Activated B cell treated with CpG ODN at 0.5 μM for 24 hours (primary cell): Measurements from ENCODE around the gene SWAP70. TPM values are rescaled to one million over a fixed set of nuclear protein-coding genes. Genes with fewer than 3 reads are reported as not detected.
A peak's percentile ranks its signal among the peaks of the same experiment; 100 is the strongest.

ENCODE experiments used
- ATAC-seq: fragments of 200-7000 bp; cut with Tn5 transposase; one replicate; pipeline ENCODE4 v1.10.0; 2021; ENCODE audit warnings: low read depth, mild to moderate bottlenecking, moderate library complexity
- CTCF ChIA-PET: fragments of 350-600 bp; sonication (Branson Sonifier 250); formaldehyde crosslinking; loops from one replicate; lab custom pipeline; 2021; ENCODE audit warnings: antibody characterized with exemption; lab: Charles Lee
- POLR2A ChIA-PET: fragments of 350-600 bp; sonication (Branson Sonifier 250); formaldehyde crosslinking; loops from one replicate; lab custom pipeline; 2021; ENCODE audit warnings: antibody characterized with exemption; lab: Charles Lee
- DNase-seq: peaks from one replicate; pipeline ENCODE4 v3.0.0; 2022
- H3K27ac Mint-ChIP-seq: one replicate; pipeline ENCODE4 v1.8.0; 2020; ENCODE audit warnings: mixed read lengths
- H3K27me3 Mint-ChIP-seq: one replicate; pipeline ENCODE4 v1.8.0; 2021; ENCODE audit warnings: mixed read lengths
- H3K36me3 Mint-ChIP-seq: one replicate; pipeline ENCODE4 v1.8.0; 2021; ENCODE audit warnings: low read depth, mixed read lengths
- H3K4me1 Mint-ChIP-seq: one replicate; pipeline ENCODE4 v1.8.0; 2021; ENCODE audit warnings: mixed read lengths
- H3K4me3 Mint-ChIP-seq: one replicate; pipeline ENCODE4 v1.8.0; 2020; ENCODE audit warnings: mild to moderate bottlenecking, mixed read lengths
- H3K9me3 Mint-ChIP-seq: one replicate; pipeline ENCODE4 v1.8.0; 2020; ENCODE audit warnings: mixed read lengths
- intact Hi-C: fragments of 100-400 bp; cut with micrococcal nuclease; formaldehyde crosslinking; loops from one replicate; pipeline ENCODE4 v1.15.1; 2024
- total RNA-seq: library from RNA; stranded (reverse); gene quantifications from 2 replicates; pipeline ENCODE4 v1.2.3, GENCODE V29; 2022
- TF ChIP-seq, protein P1 (sequence below): fragments of 200-600 bp; IDR thresholded peaks from one replicate; pipeline ENCODE4 v1.8.0; 2022; ENCODE audit warnings: antibody characterized with exemption, mild to moderate bottlenecking

SWAP70 gene
- total RNA-seq, 1 donor from 2014 or later, result 288 TPM

DNA sequence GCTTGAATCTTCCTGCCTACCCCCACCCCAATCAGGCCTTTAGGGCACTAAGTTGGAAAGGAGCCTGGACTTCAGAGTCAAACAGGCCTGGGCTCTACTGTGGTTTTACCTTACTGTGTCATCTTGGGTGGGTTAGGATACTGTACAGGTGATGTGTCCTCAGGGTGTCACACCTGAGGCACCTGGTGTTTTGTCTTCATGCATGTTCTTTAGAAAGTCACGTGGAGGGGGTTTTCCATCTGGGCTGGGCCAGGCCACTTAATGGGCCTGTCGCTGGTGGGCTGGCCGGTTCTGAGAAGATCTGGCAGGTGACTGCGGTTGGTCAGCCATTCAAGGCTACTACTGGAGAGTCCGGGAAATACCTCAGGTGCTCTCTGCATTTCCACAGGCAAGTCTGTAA, 92.6 kb downstream of the SWAP70 start:
- Mint-ChIP-seq H3K36me3 (peaks cover 19% of the 10 kb centered on the region), H3K27me3 (no peaks in the 10 kb centered on the region), H3K4me3 (peak overlapping the region; percentile 56), H3K9me3 (no peaks in the 10 kb centered on the region), H3K27ac (peak overlapping the region; percentile 92), H3K4me1 (peaks cover 82% of the 10 kb centered on the region)
- no peak for ATAC-seq
- intact Hi-C loops, result loop anchor here (5.0 to 10.0 kb wide), 5 partner anchors 698 to 1072 kb away; partner anchors contain the start of genes AKIP1, AMPD3, RNF141 and RPL27A
- DNase-seq, result peak; percentile 34
- POLR2A ChIA-PET, result interaction anchor here (0.6 to 5.0 kb wide), 6 partner anchors 125 to 523 kb away, joined by 3 to 26 read pairs (median 4); no protein-coding TSS in a partner anchor
- TF ChIP-seq, protein P1, sequence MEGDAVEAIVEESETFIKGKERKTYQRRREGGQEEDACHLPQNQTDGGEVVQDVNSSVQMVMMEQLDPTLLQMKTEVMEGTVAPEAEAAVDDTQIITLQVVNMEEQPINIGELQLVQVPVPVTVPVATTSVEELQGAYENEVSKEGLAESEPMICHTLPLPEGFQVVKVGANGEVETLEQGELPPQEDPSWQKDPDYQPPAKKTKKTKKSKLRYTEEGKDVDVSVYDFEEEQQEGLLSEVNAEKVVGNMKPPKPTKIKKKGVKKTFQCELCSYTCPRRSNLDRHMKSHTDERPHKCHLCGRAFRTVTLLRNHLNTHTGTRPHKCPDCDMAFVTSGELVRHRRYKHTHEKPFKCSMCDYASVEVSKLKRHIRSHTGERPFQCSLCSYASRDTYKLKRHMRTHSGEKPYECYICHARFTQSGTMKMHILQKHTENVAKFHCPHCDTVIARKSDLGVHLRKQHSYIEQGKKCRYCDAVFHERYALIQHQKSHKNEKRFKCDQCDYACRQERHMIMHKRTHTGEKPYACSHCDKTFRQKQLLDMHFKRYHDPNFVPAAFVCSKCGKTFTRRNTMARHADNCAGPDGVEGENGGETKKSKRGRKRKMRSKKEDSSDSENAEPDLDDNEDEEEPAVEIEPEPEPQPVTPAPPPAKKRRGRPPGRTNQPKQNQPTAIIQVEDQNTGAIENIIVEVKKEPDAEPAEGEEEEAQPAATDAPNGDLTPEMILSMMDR, result no peak
- CTCF ChIA-PET, result interaction anchor here (1.0 to 1.4 kb wide), 2 partner anchors 128 to 216 kb away, joined by 3 to 4 read pairs; no protein-coding TSS in a partner anchor

DNA sequence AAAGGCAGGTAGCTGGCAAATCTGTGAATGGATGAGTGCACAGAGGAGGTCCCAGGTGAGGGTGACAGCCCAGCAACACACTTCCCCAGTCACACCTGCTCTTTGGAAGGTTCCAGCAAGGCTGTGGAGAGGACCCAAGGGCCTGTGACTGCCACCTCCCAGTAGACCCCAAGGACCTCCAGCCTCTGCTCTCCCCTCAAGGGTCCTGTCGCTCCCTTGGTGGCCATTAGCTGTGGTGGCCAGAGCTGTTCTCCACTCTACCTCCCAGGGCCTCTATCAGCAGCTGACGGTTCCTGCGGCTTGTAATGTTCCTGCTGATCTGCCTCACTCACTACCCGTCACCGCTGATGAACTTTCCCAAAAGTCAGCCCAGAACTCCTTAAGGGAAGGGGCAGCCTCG, 93.0 kb downstream of the SWAP70 start:
- intact Hi-C loops, result loop anchor here (5.0 to 10.0 kb wide), 5 partner anchors 698 to 1072 kb away; partner anchors contain the start of genes AKIP1, AMPD3, RNF141 and RPL27A
- ChIA-PET CTCF (interaction anchor here (1.4 kb wide), 1 partner anchor 215 kb away, joined by 4 read pairs; no protein-coding TSS in a partner anchor), POLR2A (interaction anchor here (0.6 to 5.0 kb wide), 5 partner anchors 8 to 523 kb away, joined by 3 to 26 read pairs (median 3); no protein-coding TSS in a partner anchor)
- Mint-ChIP-seq H3K4me1 (peaks cover 86% of the 10 kb centered on the region), H3K27me3 (no peaks in the 10 kb centered on the region), H3K27ac (peak overlapping the region; percentile 92), H3K9me3 (no peaks in the 10 kb centered on the region), H3K4me3 (peak overlapping the region; percentile 82), H3K36me3 (peaks cover 16% of the 10 kb centered on the region)
- TF ChIP-seq, protein P1, result no peak
- no peak for DNase-seq
- no peak for ATAC-seq

DNA sequence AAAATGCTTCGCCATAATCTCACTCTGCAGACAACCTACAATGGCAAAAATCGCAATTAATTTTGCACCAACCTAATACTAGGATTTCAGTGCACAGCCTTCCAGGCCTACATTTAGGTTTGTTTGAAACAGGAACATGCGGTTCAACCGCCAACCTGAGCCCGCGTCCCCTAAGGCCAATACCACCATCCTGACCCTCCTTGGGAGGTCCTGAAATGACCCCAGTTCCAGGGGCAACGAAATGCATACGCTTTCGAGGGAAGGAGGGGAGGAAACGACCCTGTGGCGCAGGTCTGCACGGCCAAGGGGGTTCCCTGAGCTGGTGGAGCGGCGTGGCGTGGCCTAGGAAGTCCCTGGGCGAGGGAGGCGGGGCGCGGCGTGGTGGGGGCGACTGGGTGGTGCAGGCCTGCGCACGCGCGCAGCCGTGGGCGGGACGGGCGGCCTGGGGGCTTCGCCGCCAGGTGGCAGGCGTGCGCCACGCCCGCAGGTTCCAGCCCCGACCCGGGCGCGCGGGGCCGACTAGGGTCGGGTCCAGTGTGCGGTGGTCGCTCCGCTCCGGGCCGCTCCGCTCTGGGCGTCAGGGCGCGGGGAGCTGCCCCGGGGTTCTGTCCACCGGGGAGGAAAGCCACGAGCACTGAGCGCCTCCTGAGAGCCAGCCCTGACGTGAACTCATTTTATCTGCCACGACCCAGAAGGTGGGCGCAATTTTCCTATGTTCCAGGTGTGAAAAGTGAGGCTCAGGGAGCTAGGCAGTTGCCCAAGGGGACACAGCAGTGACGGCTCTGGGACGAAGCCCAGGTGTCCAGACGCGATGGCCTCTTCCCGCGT, 94.1 kb downstream of the SWAP70 start:
- DNase-seq (peak; percentile 96), ATAC-seq (peak; percentile 59)
- Mint-ChIP-seq H3K27ac (peak overlapping the region; percentile 98), H3K36me3 (peaks cover 10% of the 10 kb centered on the region), H3K9me3 (no peaks in the 10 kb centered on the region), H3K4me1 (peaks cover 81% of the 10 kb centered on the region), H3K4me3 (peak overlapping the region; percentile 87), H3K27me3 (no peaks in the 10 kb centered on the region)
- intact Hi-C loops, result loop anchor here (1.0 to 10.0 kb wide), 12 partner anchors 105 to 1073 kb away; partner anchors contain the start of genes AKIP1, AMPD3, RNF141 and RPL27A
- TF ChIP-seq, protein P1, result peak; percentile 47
- POLR2A ChIA-PET, result interaction anchor here (0.5 to 3.8 kb wide), 20 partner anchors 9 to 1050 kb away, joined by 3 to 37 read pairs (median 6); partner anchors contain the start of genes ADM and EIF4G2
- CTCF ChIA-PET, result interaction anchor here (0.5 to 4.7 kb wide), 20 partner anchors 9 to 608 kb away, joined by 3 to 76 read pairs (median 6); partner anchors contain the start of gene ADM

DNA sequence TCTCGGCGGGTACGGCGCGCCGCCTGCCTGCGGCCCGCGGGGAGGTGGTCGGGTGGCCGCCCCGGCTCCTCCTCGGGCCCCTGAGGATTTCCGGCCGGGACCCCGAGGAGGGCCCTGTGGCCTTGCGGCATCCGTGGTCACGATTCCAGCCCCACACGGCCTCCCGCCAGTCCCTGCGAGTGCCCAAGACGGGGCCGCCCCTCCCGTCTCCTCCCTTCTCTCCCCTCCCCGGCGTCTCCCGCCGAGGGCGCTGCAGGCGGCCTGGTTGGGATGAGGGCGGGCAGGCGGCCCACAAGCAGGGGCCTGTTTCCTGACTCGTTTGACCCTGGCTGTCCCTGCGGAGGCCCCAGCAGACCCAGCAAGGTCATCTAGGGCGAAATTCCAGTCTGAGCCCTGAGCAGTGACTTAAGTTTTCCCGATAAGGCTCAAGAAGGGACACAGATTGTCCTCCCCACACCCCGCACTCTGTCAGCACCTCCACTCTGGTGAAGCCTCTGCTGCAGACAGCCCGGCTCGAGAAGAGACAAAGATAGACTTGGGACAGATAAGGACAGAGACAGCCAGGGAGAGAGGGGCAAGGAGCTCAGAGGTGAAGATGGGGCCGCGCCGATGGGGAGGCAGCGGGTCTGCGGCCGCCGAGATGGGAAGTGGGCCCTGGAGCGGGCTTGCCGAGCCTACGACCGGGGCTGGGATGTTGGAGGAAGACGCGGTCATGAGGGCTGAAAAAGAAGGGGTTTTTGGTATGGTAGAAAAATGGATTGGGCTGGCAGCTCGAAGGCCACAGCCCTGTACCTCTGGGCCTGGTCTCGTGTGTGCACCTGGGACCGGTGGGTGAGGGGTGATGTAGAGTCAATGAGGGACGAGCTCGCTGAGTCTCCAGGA, 95.0 kb downstream of the SWAP70 start:
- H3K9me3 Mint-ChIP-seq, result no peaks in the 10 kb centered on the region
- ChIA-PET CTCF (interaction anchor here (0.7 to 4.7 kb wide), 22 partner anchors 9 to 607 kb away, joined by 3 to 76 read pairs (median 7); partner anchors contain the start of gene ADM), POLR2A (interaction anchor here (0.5 to 3.8 kb wide), 35 partner anchors 10 to 1049 kb away, joined by 3 to 37 read pairs (median 4); partner anchors contain the start of genes ADM, EIF4G2, WEE1 and ZNF143)
- intact Hi-C loops, result loop anchor here (1.0 to 10.0 kb wide), 14 partner anchors 104 to 1074 kb away; partner anchors contain the start of genes AKIP1, AMPD3, RNF141 and RPL27A
- TF ChIP-seq, protein P1, result no peak
- peak overlapping the region; percentile 87 for H3K4me3 Mint-ChIP-seq
- H3K27ac Mint-ChIP-seq, result peak overlapping the region; percentile 98
- H3K4me1 Mint-ChIP-seq, result peaks cover 78% of the 10 kb centered on the region
- H3K36me3 Mint-ChIP-seq, result peaks cover 8% of the 10 kb centered on the region
- no peak for ATAC-seq
- peak; percentile 65 for DNase-seq
- H3K27me3 Mint-ChIP-seq, result no peaks in the 10 kb centered on the region
